CD14-positive monocyte (primary cell): ENCODE results near the gene DUS3L. TPM values are rescaled to one million over a fixed set of nuclear protein-coding genes. Genes with fewer than 3 reads are reported as not detected.

ENCODE experiments used
- DNase-seq, 3 donors: peaks; one replicate each; pipeline ENCODE4 v3.0.0-alpha.2; 2011 to 2022
- H2AFZ ChIP-seq: 2 replicates; pipeline ENCODE4 v1.6.0; 2012; ENCODE audit warnings: mild to moderate bottlenecking, low read depth, low read length, inconsistent platforms; ENCODE audit not compliant: insufficient read depth, poor library complexity, severe bottlenecking
- H3K27ac ChIP-seq, 2 donors: 1 replicate in 1 of 2; 2 replicates in 1 of 2; pipeline ENCODE4 v1.5.1; 2012 to 2013; ENCODE audit warnings: low read length in 2 of 2, control low read depth in 1 of 2, inconsistent platforms in 1 of 2, low read depth in 1 of 2, mild to moderate bottlenecking in 1 of 2
- H3K27me3 ChIP-seq, 2 donors: one replicate each; pipeline versions ENCODE4 v1.6.0 to v1.6.1; 2011 to 2013; ENCODE audit warnings: low read length in 2 of 2; ENCODE audit not compliant: control insufficient read depth in 2 of 2, insufficient read depth in 2 of 2
- H3K36me3 ChIP-seq, 2 donors: replicated peaks in 1 of 2; 1 replicate in 1 of 2; 2 replicates in 1 of 2; pipeline versions ENCODE4 v1.5.1 to v1.6.1; 2012 to 2013; ENCODE audit warnings: low read length in 2 of 2, control low read depth in 1 of 2, inconsistent platforms in 1 of 2, mild to moderate bottlenecking in 1 of 2; ENCODE audit not compliant: insufficient read depth in 2 of 2, control insufficient read depth in 1 of 2
- H3K4me1 ChIP-seq, 2 donors: 1 replicate in 1 of 2; 2 replicates in 1 of 2; pipeline versions ENCODE4 v1.5.1 to v1.6.1; 2012 to 2013; ENCODE audit warnings: low read length in 2 of 2, control low read depth in 1 of 2, inconsistent platforms in 1 of 2, mild to moderate bottlenecking in 1 of 2, moderate library complexity in 1 of 2; ENCODE audit not compliant: insufficient read depth in 2 of 2, control insufficient read depth in 1 of 2
- H3K4me2 ChIP-seq: replicated peaks from 2 replicates; pipeline ENCODE3; 2012; ENCODE audit warnings: low read length, moderate library complexity, mild to moderate bottlenecking; ENCODE audit not compliant: poor library complexity, severe bottlenecking; ENCODE audit errors: extremely low read depth
- H3K4me3 ChIP-seq, 3 experiments: fragments of 200-600 bp in 1 of 3; sonication (generic) in 1 of 3; replicated peaks in 1 of 3; 1 replicate in 2 of 3; 2 replicates in 1 of 3; pipeline ENCODE4 v1.5.1; 2011 to 2013; ENCODE audit warnings: low read length in 3 of 3, mild to moderate bottlenecking in 3 of 3, control low read depth in 2 of 3, low read depth in 2 of 3, inconsistent platforms in 1 of 3, moderate library complexity in 1 of 3
- H3K79me2 ChIP-seq: 2 replicates; pipeline ENCODE4 v1.6.0; 2012; ENCODE audit warnings: mild to moderate bottlenecking, control low read depth, inconsistent platforms, low read length, moderate library complexity; ENCODE audit not compliant: insufficient read depth
- H3K9ac ChIP-seq: 2 replicates; pipeline ENCODE4 v1.6.0; 2017; ENCODE audit warnings: low read length, mild to moderate bottlenecking; ENCODE audit not compliant: insufficient read depth, poor library complexity, severe bottlenecking
- H3K9me3 ChIP-seq, 2 donors: replicated peaks in 1 of 2; 1 replicate in 1 of 2; 2 replicates in 1 of 2; pipeline versions ENCODE4 v1.5.1 to v1.6.1; 2012 to 2013; ENCODE audit warnings: low read length in 2 of 2, control low read depth in 1 of 2; ENCODE audit not compliant: control insufficient read depth in 1 of 2, insufficient read depth in 1 of 2
- H4K20me1 ChIP-seq: 2 replicates; pipeline ENCODE4 v1.6.0; 2012; ENCODE audit warnings: mild to moderate bottlenecking, low read length, control low read depth, moderate library complexity; ENCODE audit not compliant: insufficient read depth
- H3K27ac Mint-ChIP-seq, 7 donors: one replicate each; pipeline ENCODE4 v1.8.0; 2020; ENCODE audit warnings: mild to moderate bottlenecking in 7 of 7, mixed read lengths in 7 of 7, moderate library complexity in 6 of 7, inconsistent platforms in 2 of 7
- H3K27me3 Mint-ChIP-seq, 3 donors: one replicate each; pipeline ENCODE4 v1.8.0; 2021 to 2022; ENCODE audit warnings: low read depth in 3 of 3, mild to moderate bottlenecking in 3 of 3, mixed read lengths in 3 of 3, moderate library complexity in 3 of 3, inconsistent platforms in 1 of 3
- H3K36me3 Mint-ChIP-seq, 2 donors: one replicate each; pipeline ENCODE4 v1.8.0; 2020; ENCODE audit warnings: mixed read lengths in 2 of 2, inconsistent platforms in 1 of 2, mild to moderate bottlenecking in 1 of 2
- H3K4me1 Mint-ChIP-seq: one replicate; pipeline ENCODE4 v1.8.0; 2020; ENCODE audit warnings: mild to moderate bottlenecking, mixed read lengths
- H3K4me3 Mint-ChIP-seq, 2 donors: one replicate each; pipeline ENCODE4 v1.8.0; 2020; ENCODE audit warnings: mild to moderate bottlenecking in 2 of 2, mixed read lengths in 2 of 2, moderate library complexity in 1 of 2
- H3K9me3 Mint-ChIP-seq, 7 donors: one replicate each; pipeline ENCODE4 v1.8.0; 2020 to 2022; ENCODE audit warnings: mixed read lengths in 7 of 7, mild to moderate bottlenecking in 6 of 7, moderate library complexity in 6 of 7, inconsistent platforms in 2 of 7
- WGBS: methylation state at CpG from one replicate; pipeline ENCODE4 v1.1.5; 2013; ENCODE audit warnings: missing lambda C conversion rate; ENCODE audit not compliant: insufficient coverage; 5-methylcytosine and 5-hydroxymethylcytosine counted together
- intact Hi-C, 2 donors: fragments of 100-400 bp; cut with micrococcal nuclease; formaldehyde crosslinking; loops; one replicate each; pipeline versions ENCODE4 v1.15.0 to v1.15.1; 2023
- polyA plus RNA-seq, 3 donors: library from polyadenylated mRNA; depleted of rRNA in 1 of 3; unstranded in 2 of 3; stranded (reverse) in 1 of 3; fragments of 300-500 nt in 2 of 3; fragments of >200 nt in 1 of 3; fragmentation: Illumina TruSeq in 2 of 3; gene quantifications; 1 replicate in 2 of 3; 2 replicates in 1 of 3; pipeline ENCODE4 v1.2.3, GENCODE V29; 2012 to 2021
- TF ChIP-seq, protein P1 (sequence below): fragments of 200-600 bp; IDR thresholded peaks from one replicate; pipeline ENCODE4 v1.8.0; 2022; ENCODE audit warnings: antibody characterized with exemption, mild to moderate bottlenecking

DUS3L gene
- polyA plus RNA-seq, 3 donors = 17.4 to 40.2 (median 23.4) TPM

DNA sequence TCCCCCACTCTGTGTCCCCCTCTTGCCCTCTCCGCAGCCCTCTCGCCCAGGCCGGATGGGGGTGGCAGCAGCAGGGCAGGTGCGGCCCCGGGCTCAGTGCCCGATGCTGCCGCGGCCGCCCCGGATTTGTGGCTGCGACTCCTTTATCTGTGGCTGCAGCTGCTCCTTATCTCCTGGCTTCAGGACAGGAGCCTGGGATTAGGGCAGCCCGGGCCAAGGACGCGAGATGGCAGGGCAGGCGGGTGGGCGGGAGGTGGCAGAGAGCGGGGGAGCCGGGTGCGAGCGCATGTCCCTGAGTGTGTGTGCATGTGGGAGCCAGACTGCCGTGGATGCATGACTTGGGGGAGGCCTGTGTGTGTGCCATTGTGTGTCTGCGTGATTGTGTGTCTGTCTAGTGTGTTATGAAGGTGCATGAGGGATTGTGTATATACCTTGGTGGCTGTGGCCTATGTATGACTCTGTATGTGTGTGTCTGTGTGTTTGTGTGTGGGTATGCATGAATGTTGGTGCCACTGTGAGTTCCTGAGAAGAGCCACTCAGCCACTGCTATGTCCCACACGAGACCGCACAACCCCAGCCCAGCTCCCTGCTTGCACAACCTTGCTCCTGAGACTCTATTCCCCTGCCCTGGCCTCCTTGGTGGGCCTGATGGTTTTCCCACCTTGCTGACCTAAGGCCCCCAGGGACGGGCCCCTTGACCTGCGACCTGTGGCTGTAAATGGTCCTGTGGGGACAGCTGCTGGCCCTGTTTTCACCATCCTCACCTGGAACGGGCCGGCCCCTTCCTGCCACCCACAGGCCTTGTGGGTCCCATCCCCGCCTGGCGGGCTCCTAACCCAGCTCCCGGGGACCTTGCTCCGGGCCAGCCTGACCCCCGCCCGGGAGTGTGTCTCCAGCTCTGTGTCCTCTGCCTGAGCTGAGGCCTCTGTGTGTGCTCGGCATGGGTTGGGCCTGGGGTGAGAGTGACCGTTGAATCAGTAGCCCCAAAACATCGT, 8.6 kb upstream of the DUS3L start:
- H3K4me2 ChIP-seq = no peak overlapping the region
- no peak overlapping the region for H3K27ac ChIP-seq
- no peak for DNase-seq
- no peak overlapping the region for H3K9ac ChIP-seq
- intact Hi-C loops = loop anchor here (5.0 to 10.0 kb wide), 3 partner anchors 115 to 225 kb away; partner anchors contain the start of genes HSD11B1L (in 1 of the 2) and MICOS13 (in 1 of the 2)
- H4K20me1 ChIP-seq = no peaks in the 10 kb centered on the region
- no peaks in the 10 kb centered on the region for H3K36me3 ChIP-seq
- H2AFZ ChIP-seq = peak overlapping the region; percentile 51
- peaks cover 0 to 6% of the 10 kb centered on the region in 2 donors for H3K9me3 ChIP-seq
- Mint-ChIP-seq H3K4me1 (peaks cover 21% of the 10 kb centered on the region), H3K27ac (no peak overlapping the region), H3K4me3 (peak overlapping the region in 1 of 2 donors; percentile 75), H3K36me3 (peaks cover 2 to 5% of the 10 kb centered on the region in 2 donors), H3K9me3 (peaks cover 0 to 15% (median 7%) of the 10 kb centered on the region in 7 donors), H3K27me3 (peaks cover 48 to 66% (median 61%) of the 10 kb centered on the region in 3 donors)
- H3K27me3 ChIP-seq = peaks cover 4 to 33% of the 10 kb centered on the region in 2 donors
- 43% methylated on average over 33 of the region's 37 CpGs for WGBS
- no peaks in the 10 kb centered on the region for H3K79me2 ChIP-seq
- H3K4me1 ChIP-seq = peaks cover 14 to 15% of the 10 kb centered on the region in 2 donors
- TF ChIP-seq, protein P1, sequence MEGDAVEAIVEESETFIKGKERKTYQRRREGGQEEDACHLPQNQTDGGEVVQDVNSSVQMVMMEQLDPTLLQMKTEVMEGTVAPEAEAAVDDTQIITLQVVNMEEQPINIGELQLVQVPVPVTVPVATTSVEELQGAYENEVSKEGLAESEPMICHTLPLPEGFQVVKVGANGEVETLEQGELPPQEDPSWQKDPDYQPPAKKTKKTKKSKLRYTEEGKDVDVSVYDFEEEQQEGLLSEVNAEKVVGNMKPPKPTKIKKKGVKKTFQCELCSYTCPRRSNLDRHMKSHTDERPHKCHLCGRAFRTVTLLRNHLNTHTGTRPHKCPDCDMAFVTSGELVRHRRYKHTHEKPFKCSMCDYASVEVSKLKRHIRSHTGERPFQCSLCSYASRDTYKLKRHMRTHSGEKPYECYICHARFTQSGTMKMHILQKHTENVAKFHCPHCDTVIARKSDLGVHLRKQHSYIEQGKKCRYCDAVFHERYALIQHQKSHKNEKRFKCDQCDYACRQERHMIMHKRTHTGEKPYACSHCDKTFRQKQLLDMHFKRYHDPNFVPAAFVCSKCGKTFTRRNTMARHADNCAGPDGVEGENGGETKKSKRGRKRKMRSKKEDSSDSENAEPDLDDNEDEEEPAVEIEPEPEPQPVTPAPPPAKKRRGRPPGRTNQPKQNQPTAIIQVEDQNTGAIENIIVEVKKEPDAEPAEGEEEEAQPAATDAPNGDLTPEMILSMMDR = no peak
- H3K4me3 ChIP-seq = no peak overlapping the region

DNA sequence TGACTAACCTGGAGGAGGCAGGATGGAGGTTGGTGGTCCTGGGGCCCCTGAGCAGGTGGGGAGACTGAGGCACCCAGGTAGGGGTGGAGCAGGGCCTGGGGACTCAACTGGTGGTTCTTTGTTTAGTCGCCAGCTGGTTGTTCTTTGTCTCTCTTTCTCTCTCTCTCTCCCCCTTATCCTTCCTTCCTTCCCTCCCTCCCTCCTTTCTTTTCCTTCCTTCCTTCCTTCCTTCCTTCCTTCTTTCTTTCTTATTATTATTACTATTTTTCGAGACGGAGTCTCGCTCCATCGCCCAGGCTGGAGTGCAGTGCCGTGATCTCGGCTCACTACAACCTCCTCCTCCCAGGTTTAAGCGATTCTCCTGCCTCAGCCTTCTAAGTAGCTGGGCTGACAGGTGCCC, 7.3 kb upstream of the DUS3L start:
- intact Hi-C loops = loop anchor here in 1 of 2 donors (10.0 kb wide), 1 partner anchor 113 kb away; the partner anchor contains the start of genes HSD11B1L and MICOS13

More for the DNA sequence above, 7.3 kb upstream of the DUS3L start:
- WGBS = 97% methylated on average over 5 of the region's 8 CpGs
- H3K9ac ChIP-seq = no peak overlapping the region
- no peak for DNase-seq
- no peak overlapping the region for H3K4me2 ChIP-seq
- no peaks in the 10 kb centered on the region for H3K36me3 ChIP-seq
- H3K4me3 Mint-ChIP-seq = no peak overlapping the region
- TF ChIP-seq, protein P1 = no peak
- no peaks in the 10 kb centered on the region for H3K79me2 ChIP-seq
- no peaks in the 10 kb centered on the region for H4K20me1 ChIP-seq
- H3K9me3 Mint-ChIP-seq = peaks cover 0 to 5% (median 0%) of the 10 kb centered on the region in 7 donors
- peaks cover 0 to 20% of the 10 kb centered on the region in 2 donors for H3K27me3 ChIP-seq
- H3K4me1 ChIP-seq = peaks cover 1 to 8% of the 10 kb centered on the region in 2 donors
- no peak overlapping the region for H3K27ac Mint-ChIP-seq
- H3K36me3 Mint-ChIP-seq = peaks cover 0 to 2% of the 10 kb centered on the region in 2 donors
- no peaks in the 10 kb centered on the region for H3K9me3 ChIP-seq
- H3K4me1 Mint-ChIP-seq = peaks cover 14% of the 10 kb centered on the region
- no peak overlapping the region for H3K4me3 ChIP-seq
- peaks cover 38 to 54% (median 49%) of the 10 kb centered on the region in 3 donors for H3K27me3 Mint-ChIP-seq
- no peak overlapping the region for H3K27ac ChIP-seq
- H2AFZ ChIP-seq = no peak overlapping the region
